Measurements from ENCODE around the gene BET1L.
"Not testable (repeated sequence)": the region's sequence is repeated elsewhere in the genome, so short reads cannot be mapped to it uniquely, and the experiment has no call there.

BET1L gene

GRCh38 chr11:193481-193880, 13.7 kb downstream of the BET1L start:
- not testable (repeated sequence) for DNase-seq (ENCODE audit: low read depth)

- DNase-seq (ENCODE audit: low read depth), result not testable (repeated sequence)
These were observed 14.5 kb downstream of the BET1L start, which contains the start of gene SCGB1C1 for GRCh38 chr11:192674-193128. TSS of gene SCGB1C1 (plus strand) at chr11:193078. CDS start at chr11:193100, 22 bp downstream.

- not testable (repeated sequence) for DNase-seq (ENCODE audit: low read depth)
These were observed 15.4 kb downstream of the BET1L start for GRCh38 chr11:191490-192478.

GRCh38 chr11:190546-190945, 16.7 kb downstream of the BET1L start:
- not testable (repeated sequence) for DNase-seq (ENCODE audit: low read depth)

GRCh38 chr11:189843-190311, 17.3 kb downstream of the BET1L start:
- not testable (repeated sequence) for DNase-seq (ENCODE audit: low read depth)

GRCh38 chr11:189200-189783, 17.9 kb downstream of the BET1L start:
- not testable (repeated sequence) for DNase-seq (ENCODE audit: low read depth)

GRCh38 chr11:180242-180641, 27.0 kb downstream of the BET1L start:
- not testable (repeated sequence) for DNase-seq (ENCODE audit: low read depth)

Measured in stimulated activated CD8-positive, alpha-beta memory T cell treated with anti-CD3 and anti-CD28 coated beads, Interleukin-7, amount 100 ng/mL, for 24 hours (primary cell).